Neural crest cell (in vitro differentiated cells): ENCODE data around the gene PTGER1. TPM values are rescaled to one million over a fixed set of nuclear protein-coding genes. Genes with fewer than 3 reads are reported as not detected.
A peak's percentile ranks its signal among the peaks of the same experiment; 100 is the strongest.

Source experiments
- DNase-seq: peaks from one replicate; pipeline ENCODE4 v3.0.0; 2021; ENCODE audit warnings: low read depth, mixed read lengths, low spot score
- H3K27ac Mint-ChIP-seq: one replicate; pipeline ENCODE4 v1.8.0; 2021; ENCODE audit warnings: mild to moderate bottlenecking, mixed read lengths; ENCODE audit not compliant: unreplicated experiment
- H3K27me3 Mint-ChIP-seq: 2 replicates; pipeline ENCODE4 v1.8.0; 2021; ENCODE audit warnings: low read depth, mild to moderate bottlenecking, mixed read lengths
- H3K36me3 Mint-ChIP-seq: 2 replicates; pipeline ENCODE4 v1.8.0; 2021; ENCODE audit warnings: low read depth, mild to moderate bottlenecking, mixed read lengths
- H3K4me1 Mint-ChIP-seq: 2 replicates; pipeline ENCODE4 v1.8.0; 2021; ENCODE audit warnings: mixed read lengths
- H3K4me3 Mint-ChIP-seq: one replicate; pipeline ENCODE4 v1.8.0; 2021; ENCODE audit warnings: mild to moderate bottlenecking, mixed read lengths
- H3K9me3 Mint-ChIP-seq: 2 replicates; pipeline ENCODE4 v1.8.0; 2021; ENCODE audit warnings: mixed read lengths
- CTCF ChIP-seq: fragments of 200-600 bp; sonication (generic); conservative IDR thresholded peaks from 2 replicates; pipeline ENCODE4 v1.5.0; 2021; ENCODE audit warnings: antibody characterized with exemption, mild to moderate bottlenecking
- total RNA-seq: library from RNA; stranded (reverse); gene quantifications from 2 replicates; pipeline ENCODE4 v1.2.1, GENCODE V29; 2021

The PTGER1 gene
- total RNA-seq, 1 donor from 2014 or later, result 0.40 TPM

DNA sequence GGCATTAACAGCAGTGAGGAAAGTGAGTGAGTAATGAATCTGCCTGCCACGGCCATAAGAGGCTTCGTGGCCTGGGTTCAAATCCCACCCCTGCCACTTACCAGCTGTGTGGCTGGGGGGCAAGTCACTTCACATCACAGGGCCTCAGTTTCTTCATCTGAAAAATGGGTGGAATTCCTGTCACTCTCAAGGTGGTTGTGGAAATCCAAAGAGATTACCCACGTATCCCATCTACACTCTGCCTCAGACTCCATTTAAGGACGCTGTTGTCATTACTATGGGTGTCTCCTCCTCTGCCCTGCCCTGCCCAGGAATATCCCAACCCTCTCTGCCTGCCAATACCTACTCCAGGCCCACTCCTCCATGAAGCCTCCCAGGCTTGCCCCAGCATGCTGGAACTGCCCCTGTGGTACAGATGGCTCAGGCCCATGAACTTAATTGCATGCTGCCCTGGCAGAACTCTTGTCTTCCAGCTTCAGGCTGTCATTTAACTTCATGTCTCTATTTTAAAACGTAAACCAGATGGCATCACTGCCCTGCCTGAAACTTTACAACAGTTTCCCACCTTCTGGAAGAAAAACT is 17.7 kb upstream of the PTGER1 start:
- Mint-ChIP-seq H3K4me3 (peak overlapping the region; percentile 66), H3K9me3 (no peaks in the 10 kb centered on the region), H3K27me3 (no peaks in the 10 kb centered on the region), H3K27ac (peak overlapping the region; percentile 35), H3K4me1 (peaks cover 30% of the 10 kb centered on the region), H3K36me3 (peaks cover 16% of the 10 kb centered on the region)
- TF ChIP-seq CTCF, result no peak
- no peak for DNase-seq

DNA sequence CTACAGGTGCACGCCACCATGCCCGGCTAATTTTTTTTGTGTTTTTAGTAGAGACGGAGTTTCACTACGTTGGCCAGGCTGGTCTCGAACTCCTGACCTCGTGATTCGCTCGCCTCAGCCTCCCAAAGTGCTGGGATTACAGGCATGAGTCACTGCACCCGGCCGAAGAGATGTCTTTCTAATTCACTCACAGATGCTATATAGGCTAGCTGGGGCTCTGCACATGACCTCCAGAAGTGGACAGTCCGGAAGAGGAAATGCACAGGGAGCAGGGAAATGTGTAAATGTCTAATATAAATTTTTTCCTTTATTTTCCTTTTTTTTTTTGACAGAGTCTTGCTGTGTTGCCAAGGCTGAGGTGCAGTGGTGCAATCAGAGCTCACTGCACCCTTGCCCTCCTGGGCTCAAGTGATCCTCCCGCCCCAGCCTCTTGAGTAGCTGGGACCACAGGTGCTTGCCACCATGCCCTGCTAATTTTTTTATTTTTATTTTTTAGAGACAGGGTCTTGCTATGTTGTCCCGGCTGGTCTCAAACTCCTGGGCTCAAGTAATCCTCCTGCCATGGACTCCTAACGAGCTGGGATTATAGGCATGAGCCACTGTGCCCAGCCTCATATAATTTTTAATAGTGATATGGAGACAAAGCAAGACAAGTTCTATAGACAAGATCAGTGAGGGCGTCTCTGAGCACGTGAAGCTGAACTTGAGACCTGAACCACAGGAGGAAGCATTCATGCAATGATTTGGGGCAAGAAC is 12.4 kb upstream of the PTGER1 start:
- H3K9me3 Mint-ChIP-seq, result no peaks in the 10 kb centered on the region
- DNase-seq, result no peak
- H3K36me3 Mint-ChIP-seq, result peaks cover 12% of the 10 kb centered on the region
- no peak overlapping the region for H3K27ac Mint-ChIP-seq
- peak overlapping the region; percentile 41 for H3K4me3 Mint-ChIP-seq
- TF ChIP-seq CTCF, result no peak
- no peaks in the 10 kb centered on the region for H3K27me3 Mint-ChIP-seq
- H3K4me1 Mint-ChIP-seq, result peaks cover 3% of the 10 kb centered on the region

DNA sequence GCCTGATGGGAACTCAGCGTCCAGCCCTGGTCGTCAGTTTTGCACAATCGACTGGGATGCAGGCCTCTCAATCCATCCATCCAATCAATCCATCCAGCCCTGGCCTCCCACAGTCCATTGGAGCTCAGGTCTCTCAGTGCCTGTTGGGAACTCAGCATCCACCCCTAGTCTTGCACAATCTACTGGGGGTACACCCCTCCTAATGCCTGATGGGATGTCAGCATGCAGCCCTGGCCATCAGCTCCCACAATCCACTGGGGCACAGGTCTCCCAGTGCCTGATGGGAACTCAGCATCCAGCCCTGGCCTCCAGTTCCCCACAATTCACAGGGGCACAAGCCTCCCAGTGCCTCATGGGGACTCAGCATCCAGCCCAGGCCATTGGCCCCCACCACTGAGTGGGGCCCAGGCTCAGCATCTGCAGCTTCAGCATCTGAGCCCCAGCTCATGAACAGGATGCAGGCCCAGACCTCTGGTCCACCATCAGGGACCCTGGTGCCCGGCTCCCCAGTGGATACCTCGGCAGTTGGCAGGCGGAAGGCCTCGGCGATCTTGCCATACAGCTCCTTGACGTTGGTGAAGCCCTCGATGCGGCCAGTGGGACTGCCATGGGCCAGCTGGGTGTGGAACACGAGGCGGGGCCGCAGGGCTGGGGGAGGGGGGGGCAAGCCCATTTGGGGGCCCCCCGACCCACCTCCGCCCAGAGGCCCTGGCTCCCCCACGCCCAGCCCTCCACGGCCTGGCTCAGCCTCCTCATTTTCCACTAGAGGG is 7.2 kb upstream of the PTGER1 start:
- Mint-ChIP-seq H3K9me3 (no peaks in the 10 kb centered on the region), H3K4me1 (peaks cover 3% of the 10 kb centered on the region), H3K36me3 (peaks cover 2% of the 10 kb centered on the region), H3K4me3 (no peak overlapping the region), H3K27me3 (no peaks in the 10 kb centered on the region), H3K27ac (no peak overlapping the region)
- no peak for TF ChIP-seq CTCF
- DNase-seq, result no peak

DNA sequence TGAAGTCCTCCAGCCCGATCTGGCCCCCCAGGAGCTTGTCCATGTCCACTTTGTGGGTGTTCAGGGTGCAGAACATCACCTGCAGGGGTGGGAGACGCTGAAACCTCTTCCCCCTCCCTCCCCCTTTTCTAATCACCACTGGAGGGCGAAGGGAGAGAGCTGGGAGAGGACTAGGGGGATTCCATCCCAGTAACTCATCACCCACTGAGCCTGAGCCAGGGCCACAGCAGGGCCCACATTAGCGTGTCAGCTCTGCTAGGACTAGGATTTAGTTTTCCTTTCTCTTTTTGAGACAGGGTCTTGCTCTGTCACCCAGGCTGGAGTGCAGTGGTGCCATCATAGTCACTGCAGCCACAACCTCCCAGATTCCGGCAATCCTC is 5.5 kb upstream of the PTGER1 start:
- Mint-ChIP-seq H3K27ac (no peak overlapping the region), H3K4me1 (peaks cover 10% of the 10 kb centered on the region), H3K4me3 (no peak overlapping the region), H3K9me3 (no peaks in the 10 kb centered on the region), H3K27me3 (peaks cover 2% of the 10 kb centered on the region), H3K36me3 (peaks cover 2% of the 10 kb centered on the region)
- DNase-seq, result no peak
- TF ChIP-seq CTCF, result no peak

- H3K27me3 Mint-ChIP-seq, result peaks cover 2% of the 10 kb centered on the region
- peaks cover 2% of the 10 kb centered on the region for H3K36me3 Mint-ChIP-seq
- peak; percentile 87 for TF ChIP-seq CTCF
- H3K4me1 Mint-ChIP-seq, result peaks cover 10% of the 10 kb centered on the region
- H3K4me3 Mint-ChIP-seq, result no peak overlapping the region
- DNase-seq, result peak; percentile 84
- H3K9me3 Mint-ChIP-seq, result no peaks in the 10 kb centered on the region
- H3K27ac Mint-ChIP-seq, result no peak overlapping the region
Measured at GRCh38 chr19:14479975-14480699, 5.0 kb upstream of the PTGER1 start.
